HEK293 (cell line): ENCODE results near the gene DTNA.
"Not testable (repeated sequence)": the region's sequence is repeated elsewhere in the genome, so short reads cannot be mapped to it uniquely, and the experiment has no call there.

Experiments used
- KLF10 ChIP-seq: fragments of 450-650 bp; IDR thresholded peaks from 2 replicates; pipeline ENCODE4 v1.5.1; 2018; ENCODE audit warnings: missing biosample characterization, mild to moderate bottlenecking, missing genetic modification characterization
- KLF9 ChIP-seq: fragments of 450-650 bp; formaldehyde crosslinking; IDR thresholded peaks from 2 replicates; pipeline ENCODE4 v1.5.1; 2016; ENCODE audit warnings: missing biosample characterization, missing genetic modification characterization, low read depth

- TF ChIP-seq KLF9 (tag by site-specific recombination); KLF10: not testable (repeated sequence)
These were observed 24.4 kb downstream of the DTNA start for GRCh38 chr18:34734526-34734925.
